ENCODE data around the gene TLR2. TPM values are rescaled to one million over a fixed set of nuclear protein-coding genes. Genes with fewer than 3 reads are reported as not detected.
A peak's percentile ranks its signal among the peaks of the same experiment; 100 is the strongest.
"Not testable (repeated sequence)": the region's sequence is repeated elsewhere in the genome, so short reads cannot be mapped to it uniquely, and the experiment has no call there.

Gene TLR2
- total and polyA plus RNA-seq, 4 donors = 27.5 to 190 (median 140) TPM

DNA sequence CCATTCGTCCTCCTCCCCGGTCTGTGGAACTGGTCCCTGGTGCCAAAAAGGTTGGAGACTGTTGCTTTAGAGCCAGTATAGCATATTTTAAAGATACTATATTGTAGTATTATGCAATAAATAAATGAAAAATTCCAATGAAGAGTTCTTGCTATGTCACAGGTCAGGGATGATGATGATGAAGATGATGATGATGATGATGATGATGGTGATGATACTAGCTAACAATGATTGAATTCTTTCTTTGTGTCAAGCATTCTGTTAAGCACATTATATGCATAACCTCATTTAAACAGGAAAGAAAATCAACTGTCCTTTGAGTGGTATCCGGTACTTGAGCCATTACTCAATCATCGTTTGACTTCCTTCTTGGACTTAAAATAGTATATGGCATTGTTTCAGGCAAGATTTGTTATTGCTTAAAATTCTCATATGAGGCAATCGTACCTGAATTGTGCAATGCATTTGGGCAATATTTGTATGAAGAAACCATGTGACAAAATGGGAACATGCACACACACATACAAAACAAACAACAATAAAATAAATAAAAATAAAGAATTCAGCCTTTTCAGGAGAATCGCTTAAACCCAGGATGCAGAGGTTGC lies 22.8 kb upstream of the TLR2 start:
- TF ChIP-seq, protein P1, sequence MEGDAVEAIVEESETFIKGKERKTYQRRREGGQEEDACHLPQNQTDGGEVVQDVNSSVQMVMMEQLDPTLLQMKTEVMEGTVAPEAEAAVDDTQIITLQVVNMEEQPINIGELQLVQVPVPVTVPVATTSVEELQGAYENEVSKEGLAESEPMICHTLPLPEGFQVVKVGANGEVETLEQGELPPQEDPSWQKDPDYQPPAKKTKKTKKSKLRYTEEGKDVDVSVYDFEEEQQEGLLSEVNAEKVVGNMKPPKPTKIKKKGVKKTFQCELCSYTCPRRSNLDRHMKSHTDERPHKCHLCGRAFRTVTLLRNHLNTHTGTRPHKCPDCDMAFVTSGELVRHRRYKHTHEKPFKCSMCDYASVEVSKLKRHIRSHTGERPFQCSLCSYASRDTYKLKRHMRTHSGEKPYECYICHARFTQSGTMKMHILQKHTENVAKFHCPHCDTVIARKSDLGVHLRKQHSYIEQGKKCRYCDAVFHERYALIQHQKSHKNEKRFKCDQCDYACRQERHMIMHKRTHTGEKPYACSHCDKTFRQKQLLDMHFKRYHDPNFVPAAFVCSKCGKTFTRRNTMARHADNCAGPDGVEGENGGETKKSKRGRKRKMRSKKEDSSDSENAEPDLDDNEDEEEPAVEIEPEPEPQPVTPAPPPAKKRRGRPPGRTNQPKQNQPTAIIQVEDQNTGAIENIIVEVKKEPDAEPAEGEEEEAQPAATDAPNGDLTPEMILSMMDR (IDR thresholded peaks at IDR 0.05; ENCODE audit: control extremely low read depth, extremely low read depth) = no peak
- Histone ChIP-seq H3K9ac (ENCODE audit: insufficient read depth in 1 of 2, low read length in 2 of 2) (no peak overlapping the region), H3K4me1 (ENCODE audit: control insufficient read depth in 5 of 5, insufficient read depth in 5 of 5, low read length in 5 of 5) (peaks cover 0 to 8% (median 6%) of the 10 kb centered on the region in 5 donors), H3K27me3 (ENCODE audit: control insufficient read depth in 3 of 3, insufficient read depth in 3 of 3, low read length in 2 of 3) (no peaks in the 10 kb centered on the region), H3K27ac (ENCODE audit: low read depth in 1 of 2, low read length in 1 of 2) (peak overlapping the region in 1 of 2 donors; percentile 81), H3K4me3 (no peak overlapping the region), H3K9me3 (ENCODE audit: control insufficient read depth in 4 of 4, insufficient read depth in 3 of 4, low read length in 3 of 4) (peaks cover 0 to 6% (median 0%) of the 10 kb centered on the region in 4 donors), H3K36me3 (ENCODE audit: control insufficient read depth in 4 of 4, insufficient read depth in 4 of 4, low read length in 4 of 4) (no peaks in the 10 kb centered on the region)
- WGBS, 2 donors = 17 to 24% methylated on average over 6 of the region's 6 CpGs
- DNase-seq (peak in 2 of 3 donors; percentile 54 to 80), ATAC-seq (ENCODE audit: insufficient read depth, low FRiP score) (peak; percentile 59)

DNA sequence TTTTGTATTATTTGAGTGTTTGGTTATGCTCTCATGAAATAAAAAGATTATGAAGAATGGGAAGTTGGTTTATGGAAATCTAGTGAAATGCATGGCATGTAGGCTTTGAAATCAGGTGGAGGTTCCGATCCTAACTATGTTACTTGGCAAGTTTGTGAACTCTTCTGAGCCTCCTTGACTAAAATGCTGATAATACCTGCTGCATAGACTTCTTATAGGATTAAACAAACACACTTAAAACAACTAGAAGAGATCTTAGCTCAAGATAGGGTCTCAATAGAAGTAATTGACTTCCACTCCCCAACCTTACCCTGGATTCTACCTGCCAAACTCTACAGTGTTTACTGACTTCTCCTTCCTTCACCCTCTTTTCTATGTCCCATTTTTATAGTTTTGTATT lies 22.2 kb upstream of the TLR2 start:
- Histone ChIP-seq H3K36me3 (ENCODE audit: control insufficient read depth in 4 of 4, insufficient read depth in 4 of 4, low read length in 4 of 4) (no peaks in the 10 kb centered on the region), H3K4me3 (no peak overlapping the region), H3K4me1 (ENCODE audit: control insufficient read depth in 5 of 5, insufficient read depth in 5 of 5, low read length in 5 of 5) (peaks cover 0 to 8% (median 6%) of the 10 kb centered on the region in 5 donors), H3K27me3 (ENCODE audit: control insufficient read depth in 3 of 3, insufficient read depth in 3 of 3, low read length in 2 of 3) (no peaks in the 10 kb centered on the region), H3K9me3 (ENCODE audit: control insufficient read depth in 4 of 4, insufficient read depth in 3 of 4, low read length in 3 of 4) (peaks cover 0 to 6% (median 0%) of the 10 kb centered on the region in 4 donors), H3K9ac (ENCODE audit: insufficient read depth in 1 of 2, low read length in 2 of 2) (no peak overlapping the region), H3K27ac (ENCODE audit: low read depth in 1 of 2, low read length in 1 of 2) (no peak overlapping the region)
- DNase-seq (peak in 2 of 3 donors; percentile 60 to 83), ATAC-seq (ENCODE audit: insufficient read depth, low FRiP score) (peak; percentile 77)
- 57 to 73% methylated on average over 1 of the region's 1 CpG for WGBS, 2 donors
- TF ChIP-seq, protein P1 (IDR thresholded peaks at IDR 0.05; ENCODE audit: control extremely low read depth, extremely low read depth) = no peak

DNA sequence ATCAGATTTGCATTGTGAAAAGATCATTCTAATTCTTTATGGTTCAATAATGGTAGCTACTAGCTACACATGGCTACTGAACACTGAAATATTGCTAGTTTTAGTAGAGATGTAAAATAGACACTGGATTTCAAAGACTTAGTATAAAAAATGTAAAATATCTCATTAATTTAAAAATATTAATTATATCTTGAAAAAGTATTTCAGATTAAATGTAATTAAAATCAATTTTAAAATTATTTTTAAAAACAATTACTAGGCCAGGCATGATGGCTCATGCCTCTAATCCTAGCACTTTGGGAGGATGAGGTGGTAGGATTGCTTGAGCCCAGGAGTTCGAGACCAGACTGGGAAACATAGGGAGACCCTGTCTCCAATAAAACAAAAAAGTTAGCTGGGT lies 20.4 kb upstream of the TLR2 start:
- 85 to 91% methylated on average over 1 of the region's 1 CpG for WGBS, 2 donors
- DNase-seq (no peak), ATAC-seq (ENCODE audit: insufficient read depth, low FRiP score) (no peak)
- no peaks in the 10 kb centered on the region for H3K36me3 ChIP-seq (ENCODE audit: control insufficient read depth in 4 of 4, insufficient read depth in 4 of 4, low read length in 4 of 4)
- no peaks in the 10 kb centered on the region for H3K27me3 ChIP-seq (ENCODE audit: control insufficient read depth in 3 of 3, insufficient read depth in 3 of 3, low read length in 2 of 3)
- H3K4me1 ChIP-seq (ENCODE audit: control insufficient read depth in 5 of 5, insufficient read depth in 5 of 5, low read length in 5 of 5) = peaks cover 0 to 8% (median 6%) of the 10 kb centered on the region in 5 donors
- H3K9me3 ChIP-seq (ENCODE audit: control insufficient read depth in 4 of 4, insufficient read depth in 3 of 4, low read length in 3 of 4) = peaks cover 0 to 6% (median 0%) of the 10 kb centered on the region in 4 donors
- TF ChIP-seq, protein P1 (IDR thresholded peaks at IDR 0.05; ENCODE audit: control extremely low read depth, extremely low read depth) = no peak
- H3K4me3 ChIP-seq = no peak overlapping the region
- no peak overlapping the region for H3K9ac ChIP-seq (ENCODE audit: insufficient read depth in 1 of 2, low read length in 2 of 2)
- H3K27ac ChIP-seq (ENCODE audit: low read depth in 1 of 2, low read length in 1 of 2) = no peak overlapping the region

DNA sequence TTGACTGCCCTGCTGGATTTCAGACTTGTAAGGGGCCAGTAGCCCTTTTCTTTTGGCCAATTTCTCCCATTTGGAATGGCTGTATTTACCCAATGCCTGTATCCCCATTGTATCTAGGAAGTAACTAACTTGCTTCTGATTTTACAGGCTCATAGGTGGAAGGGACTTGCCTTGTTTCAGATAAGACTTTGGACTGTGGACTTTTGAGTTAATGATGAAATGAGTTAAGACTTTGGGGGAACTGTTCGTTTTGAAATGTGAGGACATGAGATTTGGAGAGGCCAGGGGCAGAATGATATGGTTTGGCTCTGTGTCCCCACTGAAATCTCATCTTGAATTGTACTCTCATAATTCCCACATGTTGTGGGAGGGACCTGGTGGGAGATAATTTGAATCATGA lies 17.6 kb upstream of the TLR2 start:
- not testable (repeated sequence) for H3K36me3 ChIP-seq (ENCODE audit: control insufficient read depth in 4 of 4, insufficient read depth in 4 of 4, low read length in 4 of 4); H3K27me3 ChIP-seq (ENCODE audit: control insufficient read depth in 3 of 3, insufficient read depth in 3 of 3, low read length in 2 of 3); H3K9ac ChIP-seq (ENCODE audit: insufficient read depth in 1 of 2, low read length in 2 of 2); H3K4me3 ChIP-seq; H3K4me1 ChIP-seq (ENCODE audit: control insufficient read depth in 5 of 5, insufficient read depth in 5 of 5, low read length in 5 of 5); H3K27ac ChIP-seq (ENCODE audit: low read depth in 1 of 2, low read length in 1 of 2); H3K9me3 ChIP-seq (ENCODE audit: control insufficient read depth in 4 of 4, insufficient read depth in 3 of 4, low read length in 3 of 4); ATAC-seq (ENCODE audit: insufficient read depth, low FRiP score); DNase-seq
- 70 to 86% methylated on average over 1 of the region's 1 CpG for WGBS, 2 donors

Data from lung (tissue), 12 donors.